Measurements from ENCODE around the gene CFAP54. TPM values are rescaled to one million over a fixed set of nuclear protein-coding genes. Genes with fewer than 3 reads are reported as not detected.

The CFAP54 gene
- total RNA-seq, 6 experiments from 2014 or later, result 0.09 to 0.34 (median 0.13) TPM

- Histone ChIP-seq H3K27me3 (no peaks in the 10 kb centered on the region), H3K4me1 (no peaks in the 10 kb centered on the region), H3K9me3 (no peaks in the 10 kb centered on the region), H3K36me3 (no peaks in the 10 kb centered on the region), H3K4me3 (no peak overlapping the region), H3K27ac (no peak overlapping the region)
- TF ChIP-seq POLR2A (IDR thresholded peaks at IDR 0.05) (no peak), CTCF (IDR thresholded peaks at IDR 0.05) (no peak)
- DNase-seq (no peak), ATAC-seq (no peak)
- intact Hi-C loops (cut with DNase I), result no loop called here
- 54% methylated on average over 3 of the region's 3 CpGs for WGBS (ENCODE audit: insufficient coverage, low coverage, low lambda C conversion rate, missing lambda C conversion rate)
Observed at GRCh38 chr12:96770219-96771102, 281.1 kb downstream of the CFAP54 start.

GRCh38 chr12:96773031-96773430 lies 283.7 kb downstream of the CFAP54 start:
- no peak overlapping the region for H3K4me3 ChIP-seq
- no peaks in the 10 kb centered on the region for H3K4me1 ChIP-seq
- no peaks in the 10 kb centered on the region for H3K36me3 ChIP-seq
- H3K27ac ChIP-seq, result no peak overlapping the region
- no peak for ATAC-seq
- H3K27me3 ChIP-seq, result no peaks in the 10 kb centered on the region
- TF ChIP-seq CTCF (IDR thresholded peaks at IDR 0.05), result no peak
- no peak for TF ChIP-seq POLR2A (IDR thresholded peaks at IDR 0.05)
- H3K9me3 ChIP-seq, result no peaks in the 10 kb centered on the region
- no peak for DNase-seq
- intact Hi-C loops (cut with DNase I), result no loop called here
- 92% methylated on average over 2 of the region's 2 CpGs for WGBS (ENCODE audit: insufficient coverage, low coverage, low lambda C conversion rate, missing lambda C conversion rate)

- no peaks in the 10 kb centered on the region for H3K36me3 ChIP-seq
- no peaks in the 10 kb centered on the region for H3K9me3 ChIP-seq
- H3K4me1 ChIP-seq, result no peaks in the 10 kb centered on the region
- no peak for ATAC-seq
- intact Hi-C loops (cut with DNase I), result no loop called here
- WGBS (ENCODE audit: insufficient coverage, low coverage, low lambda C conversion rate, missing lambda C conversion rate), result 82% methylated on average over 9 of the region's 9 CpGs
- DNase-seq, result no peak
- no peaks in the 10 kb centered on the region for H3K27me3 ChIP-seq
- H3K27ac ChIP-seq, result no peak overlapping the region
- no peak overlapping the region for H3K4me3 ChIP-seq
- TF ChIP-seq CTCF (IDR thresholded peaks at IDR 0.05) (no peak), POLR2A (IDR thresholded peaks at IDR 0.05) (no peak)
Observed at GRCh38 chr12:96774496-96775256, 285.3 kb downstream of the CFAP54 start.

- no peak for DNase-seq
- H3K27ac ChIP-seq, result no peak overlapping the region
- H3K36me3 ChIP-seq, result no peaks in the 10 kb centered on the region
- intact Hi-C loops (cut with DNase I), result no loop called here
- H3K4me1 ChIP-seq, result no peaks in the 10 kb centered on the region
- 74% methylated on average over 2 of the region's 2 CpGs for WGBS (ENCODE audit: insufficient coverage, low coverage, low lambda C conversion rate, missing lambda C conversion rate)
- H3K9me3 ChIP-seq, result no peaks in the 10 kb centered on the region
- TF ChIP-seq POLR2A (IDR thresholded peaks at IDR 0.05) (no peak), CTCF (IDR thresholded peaks at IDR 0.05) (no peak)
- ATAC-seq, result no peak
- no peak overlapping the region for H3K4me3 ChIP-seq
- no peaks in the 10 kb centered on the region for H3K27me3 ChIP-seq
Observed at GRCh38 chr12:96776908-96777307, 287.5 kb downstream of the CFAP54 start.
